ENCODE data around the gene HSPA9.

Gene HSPA9

DNA sequence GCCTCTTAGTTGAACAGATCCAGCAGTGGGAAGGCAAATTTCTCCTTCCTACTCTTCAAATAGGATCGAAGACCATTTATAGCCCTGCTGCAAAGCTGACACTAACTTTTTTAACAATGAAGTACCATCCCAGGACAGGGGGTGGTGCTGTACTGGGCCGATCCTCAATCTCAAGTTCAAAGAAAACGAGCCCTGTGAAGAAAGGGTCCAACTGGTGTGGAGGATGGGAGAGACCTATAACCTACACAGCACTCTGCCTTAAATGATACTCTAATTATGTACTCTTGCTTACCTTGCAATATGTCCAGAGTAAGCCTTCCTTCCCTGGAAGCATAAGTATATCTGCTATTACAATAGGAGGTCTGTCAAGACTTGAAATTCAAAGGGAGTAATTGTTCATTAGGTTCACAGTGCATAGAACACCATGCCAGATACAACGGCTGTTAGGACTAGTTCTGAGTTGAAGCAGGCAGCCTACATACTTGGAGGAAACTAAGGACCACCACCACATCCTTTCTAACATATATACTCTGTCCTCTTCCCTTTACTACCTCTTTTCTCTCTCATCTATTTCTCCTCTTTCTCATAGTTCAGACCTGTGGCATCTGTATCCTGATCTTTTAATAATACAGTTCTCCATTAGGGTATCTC, 38.4 kb downstream of the HSPA9 start:
- no peak overlapping the region for H3K4me3 ChIP-seq (ENCODE audit: low read depth, low read length)
- DNase-seq (ENCODE audit: low read depth, low spot score): no peak
- TF ChIP-seq, protein P1, sequence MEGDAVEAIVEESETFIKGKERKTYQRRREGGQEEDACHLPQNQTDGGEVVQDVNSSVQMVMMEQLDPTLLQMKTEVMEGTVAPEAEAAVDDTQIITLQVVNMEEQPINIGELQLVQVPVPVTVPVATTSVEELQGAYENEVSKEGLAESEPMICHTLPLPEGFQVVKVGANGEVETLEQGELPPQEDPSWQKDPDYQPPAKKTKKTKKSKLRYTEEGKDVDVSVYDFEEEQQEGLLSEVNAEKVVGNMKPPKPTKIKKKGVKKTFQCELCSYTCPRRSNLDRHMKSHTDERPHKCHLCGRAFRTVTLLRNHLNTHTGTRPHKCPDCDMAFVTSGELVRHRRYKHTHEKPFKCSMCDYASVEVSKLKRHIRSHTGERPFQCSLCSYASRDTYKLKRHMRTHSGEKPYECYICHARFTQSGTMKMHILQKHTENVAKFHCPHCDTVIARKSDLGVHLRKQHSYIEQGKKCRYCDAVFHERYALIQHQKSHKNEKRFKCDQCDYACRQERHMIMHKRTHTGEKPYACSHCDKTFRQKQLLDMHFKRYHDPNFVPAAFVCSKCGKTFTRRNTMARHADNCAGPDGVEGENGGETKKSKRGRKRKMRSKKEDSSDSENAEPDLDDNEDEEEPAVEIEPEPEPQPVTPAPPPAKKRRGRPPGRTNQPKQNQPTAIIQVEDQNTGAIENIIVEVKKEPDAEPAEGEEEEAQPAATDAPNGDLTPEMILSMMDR (IDR thresholded peaks at IDR 0.05; ENCODE audit: low read depth, low read length): peak; percentile 43
- in situ Hi-C loops (cut with HindIII; ENCODE audit: low sequenced_read_pairs): no loop called here

DNA sequence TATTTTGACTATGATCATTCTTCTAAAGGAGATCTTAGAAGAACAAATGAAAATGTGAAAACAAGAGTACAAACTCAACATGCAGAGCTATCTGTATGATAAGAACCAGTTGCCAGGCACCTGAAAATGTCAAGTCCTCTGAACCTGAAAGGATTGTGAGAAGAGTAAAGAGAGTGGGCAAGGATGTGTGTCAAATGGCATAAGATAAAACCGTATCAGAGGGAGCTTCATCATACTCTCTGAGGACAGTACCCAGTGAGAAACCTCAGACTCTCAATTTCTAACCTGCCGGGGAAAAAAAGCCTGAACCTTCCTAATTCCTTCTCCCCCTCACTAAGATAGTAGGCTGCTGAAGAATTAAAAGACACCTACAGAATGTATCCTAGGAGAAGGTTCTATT, 39.0 kb downstream of the HSPA9 start:
- H3K4me3 ChIP-seq (ENCODE audit: low read depth, low read length): no peak overlapping the region
- TF ChIP-seq, protein P1 (IDR thresholded peaks at IDR 0.05; ENCODE audit: low read depth, low read length): no peak

DNA sequence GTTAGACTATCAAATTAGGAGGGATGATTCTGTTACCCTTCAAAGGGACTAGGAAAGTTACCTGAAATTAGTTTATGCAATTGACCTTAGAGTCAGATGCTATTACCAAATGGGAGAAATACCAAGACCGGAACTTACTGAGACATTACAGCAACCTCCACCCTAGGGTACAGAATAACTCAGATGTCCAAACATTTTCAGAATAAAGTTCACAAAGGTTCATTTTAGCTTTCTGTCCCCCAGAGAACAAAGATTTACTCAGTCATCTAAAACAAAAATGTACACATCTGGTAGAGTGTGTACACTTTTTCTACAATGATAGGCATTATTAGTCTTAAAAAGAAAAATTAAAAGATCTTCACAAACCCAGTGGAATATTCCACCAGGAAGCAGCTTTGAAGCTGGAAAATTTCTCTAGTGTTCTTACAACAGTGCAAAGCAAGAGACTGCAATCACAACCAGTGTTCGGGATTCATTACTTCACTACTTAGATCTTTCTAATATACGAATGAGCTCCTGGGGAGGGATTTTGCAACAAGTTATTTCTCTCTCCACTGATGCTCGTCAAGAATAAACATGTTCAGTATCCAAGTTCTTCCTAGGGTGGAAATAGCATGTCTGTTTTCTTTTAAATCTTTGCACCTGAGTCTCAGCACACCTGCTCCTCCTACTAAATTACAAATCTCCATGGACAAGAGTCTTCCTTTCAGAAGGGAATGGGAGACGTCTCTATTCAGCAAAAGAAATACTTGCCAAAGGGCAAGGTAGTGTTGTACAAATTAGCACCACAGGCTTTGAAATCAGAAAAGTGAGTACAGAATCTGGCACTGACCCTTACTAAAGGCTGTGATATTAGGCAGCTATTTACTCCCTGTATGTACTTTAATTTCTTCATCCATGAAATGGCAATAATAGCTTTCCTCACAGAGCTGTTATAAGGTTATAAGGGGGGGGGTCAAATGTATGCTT, 40.9 kb downstream of the HSPA9 start:
- TF ChIP-seq, protein P1 (IDR thresholded peaks at IDR 0.05; ENCODE audit: low read depth, low read length): no peak
- no peak overlapping the region for H3K4me3 ChIP-seq (ENCODE audit: low read depth, low read length)
- DNase-seq (ENCODE audit: low read depth, low spot score): no peak
- in situ Hi-C loops (cut with HindIII; ENCODE audit: low sequenced_read_pairs): no loop called here

More for the DNA sequence above, 39.0 kb downstream of the HSPA9 start:
- in situ Hi-C loops (cut with HindIII; ENCODE audit: low sequenced_read_pairs): no loop called here
- no peak for DNase-seq (ENCODE audit: low read depth, low spot score)

DNA sequence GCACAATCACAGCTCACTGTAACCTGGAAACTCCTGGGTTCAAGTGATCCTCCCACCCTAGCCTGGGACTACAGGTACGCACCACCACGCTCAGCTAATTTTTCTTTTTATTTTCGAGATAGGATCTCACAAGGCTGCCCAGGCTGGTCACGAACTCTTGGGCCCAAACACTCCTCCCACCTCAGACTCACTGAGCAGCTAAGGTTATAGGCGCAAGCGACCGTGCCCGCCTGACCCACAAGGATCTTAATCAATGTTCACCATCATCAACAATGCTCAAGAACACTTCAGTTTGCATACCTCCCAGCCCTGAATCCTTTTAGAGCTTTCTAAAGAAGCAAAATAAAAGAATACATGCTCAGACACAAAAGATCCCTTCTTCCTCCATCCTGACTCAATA, 45.4 kb downstream of the HSPA9 start:
- no peak for DNase-seq (ENCODE audit: low read depth, low spot score)
- TF ChIP-seq, protein P1 (IDR thresholded peaks at IDR 0.05; ENCODE audit: low read depth, low read length): no peak
- no peak overlapping the region for H3K4me3 ChIP-seq (ENCODE audit: low read depth, low read length)
- in situ Hi-C loops (cut with HindIII; ENCODE audit: low sequenced_read_pairs): no loop called here

DNA sequence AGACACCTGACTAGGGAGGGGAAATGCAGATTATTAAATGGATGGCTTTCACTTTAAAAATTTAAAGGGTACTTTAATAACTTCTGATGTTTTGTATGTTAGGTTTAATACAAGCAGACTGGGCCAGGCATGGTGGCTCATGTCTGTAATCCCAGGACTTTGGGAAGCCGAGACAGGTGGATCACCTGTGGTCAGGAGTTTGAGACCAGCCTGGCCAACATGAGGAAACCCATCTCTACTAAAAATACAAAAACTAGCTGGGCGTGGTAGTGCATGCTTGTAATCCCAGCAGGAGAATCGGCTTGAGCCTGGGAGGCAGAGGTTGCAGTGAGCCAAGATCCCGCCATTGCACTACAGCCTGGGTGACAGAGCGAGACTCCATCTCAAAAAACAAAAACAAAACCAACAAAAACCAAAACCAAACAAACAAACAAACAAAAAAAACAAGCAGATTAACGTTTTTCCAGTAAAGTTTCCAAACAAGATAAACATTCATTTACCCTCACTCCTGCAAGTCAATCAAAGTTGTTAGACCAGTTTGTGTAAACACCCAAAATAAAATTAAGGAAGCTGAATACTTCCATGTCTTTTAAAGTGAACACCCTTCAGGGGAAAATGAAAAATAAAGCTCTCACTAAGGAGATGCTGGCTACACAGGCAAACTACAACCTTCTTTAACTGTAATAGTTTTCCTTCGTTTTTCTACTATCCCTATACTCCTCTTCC, 46.3 kb downstream of the HSPA9 start:
- H3K4me3 ChIP-seq (ENCODE audit: low read depth, low read length): no peak overlapping the region
- TF ChIP-seq, protein P1 (IDR thresholded peaks at IDR 0.05; ENCODE audit: low read depth, low read length): no peak
- in situ Hi-C loops (cut with HindIII; ENCODE audit: low sequenced_read_pairs): no loop called here
- DNase-seq (ENCODE audit: low read depth, low spot score): no peak

DNA sequence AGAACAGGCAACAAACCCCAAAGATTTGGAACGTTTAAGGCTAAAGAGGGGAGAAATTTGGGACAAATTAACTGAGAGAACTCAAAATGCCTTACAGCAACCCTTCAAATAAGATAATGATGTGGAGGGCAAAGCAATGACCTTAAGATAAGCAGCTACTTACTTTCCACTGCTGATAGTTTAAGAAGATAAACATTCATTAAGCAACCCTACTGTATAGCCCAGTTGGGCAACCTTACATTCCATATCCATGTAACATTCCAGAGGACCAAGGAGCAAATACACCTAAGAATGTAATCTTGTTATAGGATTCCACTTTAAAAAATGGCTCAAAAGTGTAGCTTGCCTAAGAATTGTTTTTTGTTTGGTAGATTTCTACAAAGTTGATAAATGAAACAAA, 47.0 kb downstream of the HSPA9 start:
- TF ChIP-seq, protein P1 (IDR thresholded peaks at IDR 0.05; ENCODE audit: low read depth, low read length): no peak

More for the DNA sequence above, 47.0 kb downstream of the HSPA9 start:
- in situ Hi-C loops (cut with HindIII; ENCODE audit: low sequenced_read_pairs): no loop called here
- H3K4me3 ChIP-seq (ENCODE audit: low read depth, low read length): no peak overlapping the region
- no peak for DNase-seq (ENCODE audit: low read depth, low spot score)
